Hematopoietic multipotent progenitor cell treated with erythropoietin and hydrocortisone succinate and interleukin-3 and kit ligand, for 8 days (in vitro differentiated cells): ENCODE measurements around the gene CNDP1.

Source experiments
- DNase-seq: peaks from one replicate; pipeline ENCODE4 v3.0.0-alpha.2; 2015

Gene CNDP1

DNA sequence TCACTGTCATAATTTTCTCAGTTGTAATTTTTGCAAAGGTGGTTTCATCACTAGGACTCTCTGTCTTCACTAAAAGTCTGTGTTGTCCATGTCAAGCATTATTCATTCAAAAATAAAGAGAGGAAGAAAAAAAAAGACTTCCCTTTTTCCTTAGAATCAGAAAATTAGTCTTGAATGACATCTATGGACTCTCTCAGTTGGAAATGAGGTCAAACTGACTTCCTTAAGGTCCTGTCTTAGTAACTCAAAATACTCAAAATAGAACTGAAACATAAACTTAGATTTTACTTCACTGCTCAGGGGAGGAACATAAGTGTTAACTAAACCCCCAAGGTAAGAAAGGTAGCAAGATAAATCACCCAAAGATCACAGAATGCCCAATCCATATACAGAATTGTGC is 61.1 kb downstream of the CNDP1 start:
- DNase-seq: no peak

DNA sequence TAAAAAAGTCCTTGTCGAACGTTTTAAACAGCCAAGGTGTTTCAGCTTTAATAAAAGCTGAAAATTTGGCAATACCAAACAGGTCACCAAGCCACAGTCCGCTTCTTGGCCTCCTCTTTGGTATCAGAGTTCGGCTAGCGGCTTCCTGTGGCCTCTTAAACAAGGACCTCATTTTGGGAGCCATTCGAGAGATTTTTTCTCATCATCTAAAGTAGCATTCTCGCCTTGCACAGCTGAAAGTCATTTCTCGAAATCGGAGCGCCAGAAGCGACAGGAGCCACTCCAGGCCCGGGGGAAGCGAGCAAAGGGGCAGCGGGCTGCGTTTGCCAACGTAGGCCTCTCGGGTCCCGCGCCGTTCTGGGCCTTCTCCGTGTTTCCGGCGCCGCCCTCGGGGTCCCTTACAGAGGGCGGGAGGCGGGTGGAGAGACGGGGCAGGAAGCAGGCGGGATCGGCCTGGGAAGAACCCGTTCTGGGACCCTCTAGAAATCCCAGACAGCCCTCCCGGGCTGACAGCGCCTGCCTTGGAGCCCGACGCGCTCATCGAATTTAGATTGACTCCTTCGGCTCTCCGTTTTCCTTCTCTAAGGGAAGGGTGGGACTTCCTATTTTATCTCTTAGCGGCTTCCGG is 62.8 kb downstream of the CNDP1 start:
- DNase-seq: no peak

DNA sequence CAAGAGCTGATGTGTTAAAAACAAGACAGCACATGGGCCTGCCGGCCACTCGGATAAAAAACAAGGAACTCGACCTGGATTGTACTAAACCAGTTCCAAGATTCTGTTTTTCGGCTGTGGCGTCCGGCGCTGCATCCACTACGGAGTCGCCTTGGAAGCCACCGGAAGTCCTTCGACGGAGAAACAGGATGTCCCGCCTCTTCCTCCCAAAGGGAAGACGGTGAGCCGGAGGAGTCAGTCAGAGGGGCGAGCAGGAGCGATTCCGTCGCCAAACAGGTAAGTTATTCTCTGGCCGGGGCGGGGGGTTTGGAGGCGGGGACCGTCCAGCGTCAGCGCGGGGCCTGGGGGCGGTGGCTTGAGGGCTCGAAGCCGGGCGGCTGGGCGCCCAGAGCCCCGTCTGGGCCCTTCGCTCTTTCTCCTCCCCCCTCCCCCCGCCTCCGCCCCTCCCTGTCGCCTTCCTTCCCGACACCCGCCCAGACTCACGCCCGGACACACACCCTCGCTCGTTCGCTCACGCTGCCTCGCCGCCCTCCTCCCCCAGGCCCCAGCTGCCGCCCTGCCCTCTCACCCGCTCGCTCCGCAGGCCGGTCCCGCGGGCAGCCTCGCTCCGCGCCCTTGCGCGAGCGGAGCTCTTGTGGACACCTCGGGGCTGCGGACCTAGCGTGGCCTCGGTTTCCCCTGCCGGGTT is 63.5 kb downstream of the CNDP1 start, which contains the start of gene ZNF407:
Gene ZNF407 (plus strand): TSS at position 209 of the 688 bp plus-strand sequence. CDS start 33,150 bp downstream, outside the sequence.
- DNase-seq: peak; percentile 94

DNA sequence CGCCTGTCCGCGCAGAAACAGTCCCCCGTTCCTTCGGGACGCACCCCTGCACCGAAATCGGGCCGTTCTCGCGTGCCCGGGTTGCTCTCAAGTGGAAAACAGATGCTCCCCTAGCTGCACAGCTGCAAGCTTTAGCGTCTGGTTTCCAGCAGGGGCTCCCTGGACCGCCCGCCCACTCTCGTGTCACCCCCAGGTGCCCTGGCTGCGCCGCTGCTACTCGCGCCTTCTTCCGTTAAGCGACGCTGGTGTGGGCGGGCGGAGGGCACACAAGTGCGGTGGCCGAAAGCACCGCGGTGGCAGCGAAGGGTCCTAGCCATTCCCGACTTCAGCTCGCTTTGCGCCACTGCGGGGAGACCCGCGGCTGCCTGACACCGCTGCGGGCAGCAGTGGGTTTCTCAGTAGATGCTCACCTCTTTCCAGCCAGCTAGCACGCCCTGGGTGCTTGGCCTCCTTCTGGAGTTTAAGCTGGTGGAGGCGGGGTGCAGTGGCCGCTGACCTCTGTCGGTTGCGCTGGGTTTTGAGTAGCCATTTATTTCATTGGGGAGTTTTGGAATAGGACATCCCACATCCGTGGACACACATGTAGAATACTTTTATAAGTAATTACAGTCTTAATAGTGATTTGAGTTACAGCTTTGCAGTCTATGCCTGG is 64.2 kb downstream of the CNDP1 start:
- DNase-seq: peak; percentile 70

GRCh38 chr18:74604361-74604760 is 70.1 kb downstream of the CNDP1 start:
- DNase-seq: no peak

DNA sequence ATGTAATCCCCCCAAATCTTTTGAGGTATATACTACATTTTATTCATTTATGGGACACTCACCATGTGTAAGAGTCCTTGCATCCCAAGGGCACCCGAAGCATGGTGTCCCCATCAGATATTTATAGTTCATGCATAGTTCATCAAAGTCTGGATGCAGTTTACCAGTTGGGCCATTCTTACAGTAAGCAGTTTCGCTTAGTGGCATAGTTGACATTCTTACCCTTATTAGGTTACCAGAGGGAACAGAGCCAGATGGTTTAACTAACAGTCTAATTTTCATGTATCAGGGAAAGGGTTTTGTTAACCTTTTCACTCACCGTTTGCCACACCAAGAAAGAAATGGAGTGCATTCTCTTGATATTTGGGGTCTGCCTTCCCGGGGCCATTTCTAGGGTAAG is 70.5 kb downstream of the CNDP1 start:
- no peak for DNase-seq

GRCh38 chr18:74608681-74609080 is 74.4 kb downstream of the CNDP1 start:
- DNase-seq: no peak

GRCh38 chr18:74609535-74609934 is 75.2 kb downstream of the CNDP1 start:
- no peak for DNase-seq

DNA sequence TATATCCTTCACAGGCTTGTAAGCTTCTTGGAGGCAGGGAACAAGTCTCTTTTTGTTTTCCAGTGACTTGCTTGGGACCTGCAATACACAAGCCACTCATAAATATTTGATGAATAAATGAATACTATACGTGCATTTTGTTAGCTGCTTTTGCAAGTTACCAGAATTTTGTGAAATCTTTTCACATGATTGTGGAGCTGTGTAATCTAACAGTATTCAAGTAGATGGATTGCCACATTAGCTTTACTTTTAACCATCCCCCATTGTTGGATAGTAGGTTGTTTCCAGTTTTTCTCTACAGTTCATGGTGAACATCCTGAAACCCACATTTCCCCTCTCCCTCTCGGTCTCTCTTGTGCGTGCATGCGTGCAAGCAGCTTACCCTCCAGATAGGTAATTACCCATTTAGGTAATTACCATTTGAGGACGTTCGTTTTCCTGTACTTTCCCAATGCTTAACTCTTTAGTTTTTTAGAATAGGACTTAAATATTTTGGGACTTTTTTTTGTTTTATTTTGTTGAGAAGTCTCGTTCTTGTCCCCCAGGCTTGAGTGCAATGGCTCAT is 75.8 kb downstream of the CNDP1 start:
- no peak for DNase-seq

GRCh38 chr18:74610860-74611259 is 76.6 kb downstream of the CNDP1 start:
- no peak for DNase-seq

GRCh38 chr18:74611765-74612164 is 77.5 kb downstream of the CNDP1 start:
- DNase-seq: no peak

DNA sequence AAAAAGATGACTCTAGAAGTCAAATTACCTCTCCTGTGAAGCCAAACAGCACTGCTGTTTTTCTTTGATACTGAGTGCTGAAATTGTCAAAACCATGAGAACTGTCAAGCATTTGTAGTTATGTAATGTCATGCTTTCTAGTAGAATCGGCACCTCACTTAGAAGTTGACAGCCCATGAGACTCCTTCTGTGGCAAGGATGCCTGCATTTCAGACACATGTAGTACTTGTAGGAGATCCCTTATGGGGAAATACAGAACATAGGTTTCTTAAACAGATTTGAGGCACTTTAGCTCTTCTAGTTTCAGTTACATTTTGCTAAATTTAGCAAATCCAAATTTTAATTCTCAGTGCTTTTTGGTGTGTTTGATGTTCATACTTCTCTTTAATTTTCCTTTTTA is 79.1 kb downstream of the CNDP1 start:
- no peak for DNase-seq

GRCh38 chr18:74616494-74616893 is 82.2 kb downstream of the CNDP1 start:
- DNase-seq: no peak

GRCh38 chr18:74617486-74617885 is 83.2 kb downstream of the CNDP1 start:
- no peak for DNase-seq

DNA sequence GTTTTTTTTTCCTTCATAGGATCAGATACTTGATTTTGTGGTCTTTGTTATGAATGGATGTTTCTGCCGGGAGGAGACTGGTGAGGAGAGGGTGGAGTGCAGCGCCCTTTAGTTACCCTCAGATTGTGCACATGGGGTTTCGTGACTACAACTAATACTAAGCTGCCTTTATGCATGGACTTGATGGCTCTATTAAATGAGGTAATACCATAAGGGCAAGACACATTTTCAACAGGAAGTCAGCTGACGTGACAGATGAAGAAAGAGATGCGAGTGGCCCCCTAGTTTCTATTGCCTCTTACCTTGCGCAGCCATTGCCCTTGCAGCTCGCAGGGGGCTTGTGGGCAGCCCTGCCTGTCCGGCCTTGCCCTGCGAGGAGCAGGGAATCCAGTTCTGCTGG is 87.8 kb downstream of the CNDP1 start:
- DNase-seq: no peak

DNA sequence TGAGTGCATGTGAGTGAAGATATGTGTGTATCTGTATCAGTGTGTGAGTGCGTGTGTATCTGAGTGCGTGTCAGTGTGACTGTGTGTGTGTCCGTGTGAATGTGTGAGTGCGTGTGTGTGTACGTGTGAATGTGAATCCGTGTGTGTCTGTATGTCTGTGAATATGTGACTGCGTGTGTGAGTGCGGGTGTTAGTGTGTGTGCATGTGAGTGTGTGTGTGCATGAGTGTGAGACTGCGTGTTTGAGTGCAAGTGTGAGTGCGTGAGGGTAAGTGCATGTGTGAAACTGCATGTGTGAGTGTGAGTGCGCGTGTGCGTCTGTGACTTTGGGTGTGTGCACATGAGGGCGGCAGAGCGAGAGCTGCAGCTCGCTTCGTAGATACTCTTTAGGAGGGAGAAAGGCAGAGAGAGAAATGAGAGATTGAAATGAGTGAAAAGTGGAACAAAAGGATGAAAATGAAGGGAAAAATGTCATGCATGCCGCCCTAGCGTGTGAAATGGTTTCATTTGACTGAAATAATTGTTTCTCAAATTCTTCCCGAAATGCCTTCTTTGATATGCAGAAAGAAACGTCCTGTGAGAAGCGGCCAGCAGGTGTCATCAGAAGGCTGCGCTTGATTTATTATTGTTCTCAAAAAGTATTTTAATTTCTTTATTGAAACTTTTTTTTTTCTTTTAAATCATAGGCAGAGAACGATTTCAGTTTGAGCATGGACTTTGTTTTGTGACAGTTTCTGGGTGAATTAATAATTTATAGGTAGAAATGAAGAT is 88.9 kb downstream of the CNDP1 start:
- peak; percentile 6 for DNase-seq

- DNase-seq: no peak
These were observed 90.2 kb downstream of the CNDP1 start for GRCh38 chr18:74624466-74624865.

- DNase-seq: no peak
These were observed 90.9 kb downstream of the CNDP1 start for GRCh38 chr18:74625157-74625556.

DNA sequence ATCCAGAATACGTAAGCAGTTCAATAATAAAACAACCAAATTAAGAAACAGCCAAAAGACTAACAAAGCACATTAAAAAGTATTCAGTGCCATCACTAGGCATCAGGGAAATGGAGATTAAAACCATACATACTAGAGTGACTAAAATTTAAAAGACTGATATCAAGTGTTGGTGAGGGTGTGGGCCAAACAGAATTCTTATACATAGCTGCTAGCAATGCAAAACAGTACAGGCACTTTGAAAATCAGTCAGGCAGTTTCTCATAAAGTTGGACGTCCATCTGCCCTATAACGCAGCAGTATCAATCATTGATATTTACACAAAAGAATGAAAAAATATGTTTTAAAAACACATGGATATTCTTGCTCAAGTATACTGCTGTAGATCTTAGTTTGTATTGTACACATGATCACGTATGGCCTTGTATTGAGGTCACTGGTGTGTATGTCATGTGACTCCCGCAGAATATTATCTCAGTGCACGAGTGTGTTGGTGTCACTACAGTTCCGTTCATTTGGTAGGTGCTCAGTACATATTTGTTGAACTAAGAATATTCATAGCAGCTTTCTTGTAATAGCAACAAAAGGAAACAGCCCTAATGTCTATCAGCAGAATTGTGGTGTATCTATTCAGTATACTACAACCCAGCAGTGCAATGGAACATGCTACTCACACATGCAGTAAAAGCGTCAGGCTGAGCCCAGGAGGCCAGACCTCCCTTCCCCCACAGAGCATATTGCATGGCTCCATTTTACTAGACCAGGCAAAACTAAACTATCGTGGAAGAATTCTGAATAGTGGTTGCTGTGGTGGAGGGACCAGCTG is 92.0 kb downstream of the CNDP1 start:
- DNase-seq: no peak

DNA sequence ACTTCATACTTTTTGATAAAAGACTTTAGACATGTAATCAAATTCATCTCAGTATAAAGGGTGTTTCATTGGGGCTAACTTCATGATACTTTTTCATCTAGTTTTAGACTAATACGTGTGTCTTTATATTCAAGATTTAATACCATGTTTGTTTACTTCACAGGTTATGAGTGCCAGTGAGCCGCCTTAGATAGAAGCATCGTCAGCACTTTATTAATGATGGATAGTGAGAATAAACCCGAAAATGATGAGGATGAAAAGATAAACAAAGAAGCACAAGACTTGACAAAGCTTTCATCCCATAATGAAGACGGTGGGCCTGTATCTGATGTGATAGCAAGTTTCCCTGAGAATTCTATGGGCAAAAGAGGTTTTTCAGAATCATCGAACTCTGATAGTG is 96.5 kb downstream of the CNDP1 start:
- no peak for DNase-seq

GRCh38 chr18:74631212-74631611 is 96.9 kb downstream of the CNDP1 start:
- no peak for DNase-seq
